Sigmoid colon (tissue), 7 donors: Measurements from ENCODE around the gene PHACTR3. TPM values are rescaled to one million over a fixed set of nuclear protein-coding genes. Genes with fewer than 3 reads are reported as not detected.

Experiments
- DNase-seq: peaks from one replicate; pipeline ENCODE4 v3.0.0-alpha.2; 2019
- H3K27ac ChIP-seq, 4 donors: fragments of 200-600 bp; sonication (generic); one replicate each; pipeline ENCODE4 v1.5.1; 2016 to 2019; ENCODE audit warnings: mild to moderate bottlenecking in 1 of 4
- H3K27me3 ChIP-seq, 3 donors: fragments of 200-600 bp; sonication (generic); one replicate each; pipeline ENCODE4 v1.5.1; 2019; ENCODE audit warnings: mild to moderate bottlenecking in 1 of 3
- H3K36me3 ChIP-seq, 4 donors: fragments of 200-600 bp; sonication (generic); one replicate each; pipeline ENCODE4 v1.5.1; 2016 to 2019
- H3K4me1 ChIP-seq, 4 donors: fragments of 200-600 bp; sonication (generic); one replicate each; pipeline ENCODE4 v1.5.1; 2017 to 2019
- H3K4me3 ChIP-seq, 4 donors: fragments of 200-600 bp; sonication (generic); one replicate each; pipeline ENCODE4 v1.5.1; 2017 to 2019; ENCODE audit warnings: mild to moderate bottlenecking in 2 of 4, moderate library complexity in 1 of 4
- H3K9me3 ChIP-seq, 4 donors: fragments of 200-600 bp in 3 of 4; sonication (generic) in 3 of 4; one replicate each; pipeline versions ENCODE4 v1.5.1 to v1.6.1; 2013 to 2019
- CTCF ChIP-seq, 4 experiments: fragments of 450-650 bp in 3 of 4; fragments of 200-600 bp in 1 of 4; IDR thresholded peaks; one replicate each; pipeline ENCODE4 v1.5.1; 2016 to 2019; ENCODE audit warnings: antibody characterized with exemption in 4 of 4, mild to moderate bottlenecking in 3 of 4, moderate library complexity in 2 of 4
- EP300 ChIP-seq, 4 donors: sonication (generic); formaldehyde crosslinking; IDR thresholded peaks; one replicate each; pipeline ENCODE4 v1.6.1; 2017; ENCODE audit warnings: antibody characterized with exemption in 4 of 4
- POLR2A ChIP-seq, 2 donors: fragments of 450-650 bp; IDR thresholded peaks; one replicate each; pipeline ENCODE4 v1.6.1; 2016; ENCODE audit warnings: antibody characterized with exemption in 2 of 2, mild to moderate bottlenecking in 2 of 2, moderate library complexity in 2 of 2
- POLR2AphosphoS5 ChIP-seq, 4 donors: sonication (generic); formaldehyde crosslinking; IDR thresholded peaks; one replicate each; pipeline ENCODE4 v1.6.1; 2017; ENCODE audit warnings: antibody characterized with exemption in 4 of 4
- WGBS, 2 donors: extraction: QIAGEN DNeasy Blood & Tissue Kit; methylation state at CpG; one replicate each; pipeline ENCODE4 v1.1.7; 2013; 5-methylcytosine and 5-hydroxymethylcytosine counted together
- intact Hi-C: fragments of 100-400 bp; cut with DNase I; formaldehyde crosslinking; loops from one replicate; pipeline ENCODE4 v1.15.1; 2023
- polyA plus RNA-seq, 3 donors: library from polyadenylated mRNA; stranded (reverse); fragments of 200-250 nt; gene quantifications; one replicate each; pipeline ENCODE4 v1.2.3, GENCODE V29; 2013
- total RNA-seq, 4 donors: library from RNA; depleted of rRNA; stranded (reverse); fragments of >200 nt; gene quantifications; one replicate each; pipeline ENCODE4 v1.1.0, GENCODE V29; 2016
- donor health status: healthy with polysubstance abuse.
- donor health status: Bipolar disorder and iron deficiency.
- donor health status: healthy.

PHACTR3 gene
- total and polyA plus RNA-seq, 7 donors, result under 0.01 to 1.5 (median 0.81) TPM

GRCh38 chr20:59628171-59628570 is 23.8 kb downstream of the PHACTR3 start:
- WGBS, 2 donors, result 77 to 81% methylated on average over 15 of the region's 15 CpGs

DNA sequence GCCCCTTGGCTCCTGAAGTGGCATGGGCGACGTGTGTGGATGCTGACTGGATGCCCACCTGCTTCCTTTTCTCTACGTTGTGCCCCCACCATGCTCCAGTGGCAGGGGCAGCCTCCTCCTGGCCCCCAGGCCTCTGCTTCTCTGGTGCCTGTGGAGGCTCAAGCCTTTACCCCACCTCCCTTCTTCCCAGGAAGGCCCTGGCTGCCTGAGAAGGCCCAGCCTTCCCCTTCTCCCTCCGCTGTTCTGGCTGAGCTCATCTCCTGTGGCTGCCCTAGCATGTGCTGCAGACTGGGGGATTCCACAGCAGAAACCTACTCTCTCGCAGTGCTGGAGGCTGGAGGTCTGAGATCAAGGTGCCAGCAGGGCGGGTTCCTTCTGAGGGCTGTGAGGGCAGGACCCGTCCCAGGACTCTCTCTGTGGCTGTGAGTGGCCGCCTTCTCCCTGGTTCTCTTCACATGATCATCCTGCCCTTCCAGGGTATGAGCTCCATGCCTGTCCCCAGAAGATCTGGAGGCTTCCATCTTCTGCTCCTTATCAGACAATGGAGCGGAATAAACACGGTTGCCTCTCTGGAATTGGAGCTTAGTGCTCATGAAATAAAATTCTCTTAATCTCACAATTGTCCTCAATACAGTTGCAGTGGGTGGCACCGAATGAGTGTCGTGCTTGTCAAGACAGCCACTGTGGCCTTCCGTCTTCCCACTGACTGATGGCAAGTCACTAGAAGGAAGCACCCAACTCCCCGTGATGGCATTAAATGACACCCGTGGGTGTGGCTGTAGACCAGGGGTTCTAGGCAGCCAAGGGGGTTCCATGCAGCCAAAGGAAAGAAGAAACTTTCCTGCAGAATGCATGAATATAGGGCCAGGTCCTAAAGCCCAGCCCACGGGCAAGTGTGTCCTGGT is 25.1 kb downstream of the PHACTR3 start:
- intact Hi-C loops, result no loop called here
- 78 to 86% methylated on average over 15 of the region's 16 CpGs for WGBS, 2 donors
- no peaks in the 10 kb centered on the region for H3K9me3 ChIP-seq

More at GRCh38 chr20:59628171-59628570, 23.8 kb downstream of the PHACTR3 start:
- Histone ChIP-seq H3K4me3 (no peak overlapping the region), H3K9me3 (no peaks in the 10 kb centered on the region), H3K4me1 (no peaks in the 10 kb centered on the region), H3K27ac (no peak overlapping the region), H3K27me3 (peaks cover 0 to 8% (median 0%) of the 10 kb centered on the region in 3 donors), H3K36me3 (no peaks in the 10 kb centered on the region)
- TF ChIP-seq CTCF (IDR thresholded peaks at IDR 0.05), result no peak
- TF ChIP-seq POLR2AphosphoS5 (IDR thresholded peaks at IDR 0.05), result no peak
- no peak for TF ChIP-seq POLR2A (IDR thresholded peaks at IDR 0.05)
- DNase-seq, result peak; percentile 46
- intact Hi-C loops, result no loop called here

DNA sequence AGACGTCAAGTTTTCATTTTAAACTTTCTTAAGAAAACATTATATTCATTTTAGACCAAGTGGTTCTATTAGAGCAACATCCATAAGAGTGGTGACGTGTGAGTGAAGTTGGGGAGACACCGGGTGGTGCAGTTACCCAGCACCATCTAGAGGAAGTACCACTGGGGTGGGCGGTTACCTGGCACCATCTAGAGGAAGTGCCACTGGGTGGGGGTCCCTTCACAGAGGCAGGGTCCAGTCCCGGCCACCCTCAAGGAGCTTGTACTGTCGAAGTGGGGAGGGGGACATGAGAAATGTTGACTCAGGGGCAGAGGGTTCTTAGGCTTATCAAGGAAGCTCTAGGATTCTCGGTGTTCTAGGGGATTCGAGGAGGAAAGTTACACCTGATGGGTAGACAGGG is 26.2 kb downstream of the PHACTR3 start:
- H3K4me1 ChIP-seq, result no peaks in the 10 kb centered on the region
- H3K9me3 ChIP-seq, result no peaks in the 10 kb centered on the region
- DNase-seq, result peak; percentile 20
- H3K36me3 ChIP-seq, result no peaks in the 10 kb centered on the region
- H3K4me3 ChIP-seq, result no peak overlapping the region
- WGBS, 2 donors, result 53 to 58% methylated on average over 8 of the region's 8 CpGs
- peaks cover 0 to 4% (median 0%) of the 10 kb centered on the region in 3 donors for H3K27me3 ChIP-seq
- no peak for TF ChIP-seq CTCF (IDR thresholded peaks at IDR 0.05)
- TF ChIP-seq POLR2A (IDR thresholded peaks at IDR 0.05), result no peak
- TF ChIP-seq POLR2AphosphoS5 (IDR thresholded peaks at IDR 0.05), result no peak
- TF ChIP-seq EP300 (IDR thresholded peaks at IDR 0.05), result no peak
- intact Hi-C loops, result no loop called here
- no peak overlapping the region for H3K27ac ChIP-seq

More for the DNA sequence above, 25.1 kb downstream of the PHACTR3 start:
- Histone ChIP-seq H3K27me3 (peaks cover 0 to 8% (median 0%) of the 10 kb centered on the region in 3 donors), H3K4me1 (no peaks in the 10 kb centered on the region), H3K36me3 (no peaks in the 10 kb centered on the region), H3K4me3 (no peak overlapping the region), H3K27ac (no peak overlapping the region)
- DNase-seq, result peak; percentile 40
- TF ChIP-seq POLR2A (IDR thresholded peaks at IDR 0.05) (no peak), EP300 (IDR thresholded peaks at IDR 0.05) (no peak), POLR2AphosphoS5 (IDR thresholded peaks at IDR 0.05) (no peak), CTCF (IDR thresholded peaks at IDR 0.05) (no peak)

- no peaks in the 10 kb centered on the region for H3K9me3 ChIP-seq
- H3K4me3 ChIP-seq, result no peak overlapping the region
- H3K27ac ChIP-seq, result no peak overlapping the region
- no peaks in the 10 kb centered on the region for H3K4me1 ChIP-seq
- peaks cover 0 to 3% (median 0%) of the 10 kb centered on the region in 3 donors for H3K27me3 ChIP-seq
- intact Hi-C loops, result no loop called here
- TF ChIP-seq POLR2A (IDR thresholded peaks at IDR 0.05) (no peak), CTCF (IDR thresholded peaks at IDR 0.05) (no peak), EP300 (IDR thresholded peaks at IDR 0.05) (no peak), POLR2AphosphoS5 (IDR thresholded peaks at IDR 0.05) (no peak)
- DNase-seq, result peak; percentile 35
- WGBS, 2 donors, result 87 to 90% methylated on average over 14 of the region's 14 CpGs
- no peaks in the 10 kb centered on the region for H3K36me3 ChIP-seq
These were observed 27.6 kb downstream of the PHACTR3 start for GRCh38 chr20:59631751-59632540.
